Activated CD4-positive, CD25-positive, alpha-beta regulatory T cell (primary cell): ENCODE results near the gene QARS1.

Experiments
- DNase-seq, 4 experiments: peaks; one replicate each; lab custom pipeline; 2025; lab: John Stamatoyannopoulos, UW

The QARS1 gene

GRCh38 chr3:49104427-49105291 lies at the start of gene QARS1:
Gene QARS1, minus strand, starts transcription at chr3:49104757. Its CDS starts 24 bp downstream, at chr3:49104733.
- DNase-seq: peak; percentile 71 to 81 (median 74)

GRCh38 chr3:49153349-49153912 lies 48.9 kb upstream of the QARS1 start:
- DNase-seq: no peak

GRCh38 chr3:49151610-49152009 lies 47.1 kb upstream of the QARS1 start:
- no peak for DNase-seq

GRCh38 chr3:49148159-49148558 lies 43.6 kb upstream of the QARS1 start:
- DNase-seq: no peak

- no peak for DNase-seq
These were observed 35.5 kb upstream of the QARS1 start for GRCh38 chr3:49140080-49140479.

- DNase-seq: no peak
These were observed 30.9 kb upstream of the QARS1 start for GRCh38 chr3:49135499-49135898.

- no peak for DNase-seq
These were observed 30.1 kb upstream of the QARS1 start for GRCh38 chr3:49134471-49135265.

GRCh38 chr3:49133226-49133951 lies 28.8 kb upstream of the QARS1 start:
- DNase-seq: no peak

GRCh38 chr3:49132437-49133225 lies 28.1 kb upstream of the QARS1 start, which contains the start of gene LAMB2:
Gene LAMB2, minus strand, starts transcription at chr3:49133050. Its CDS starts 183 bp downstream, at chr3:49132867.
- no peak for DNase-seq

- DNase-seq: no peak
These were observed 27.5 kb upstream of the QARS1 start for GRCh38 chr3:49132073-49132436.

GRCh38 chr3:49131576-49131975 lies 27.0 kb upstream of the QARS1 start:
- DNase-seq: no peak

GRCh38 chr3:49131040-49131439 lies 26.5 kb upstream of the QARS1 start:
- DNase-seq: no peak

- DNase-seq: no peak
These were observed 20.6 kb upstream of the QARS1 start for GRCh38 chr3:49124991-49125670.

GRCh38 chr3:49124203-49124602 lies 19.6 kb upstream of the QARS1 start:
- DNase-seq: no peak

GRCh38 chr3:49123687-49124086 lies 19.1 kb upstream of the QARS1 start:
- DNase-seq: no peak

- no peak for DNase-seq
These were observed 18.5 kb upstream of the QARS1 start for GRCh38 chr3:49122886-49123545.

GRCh38 chr3:49122451-49122850 lies 17.9 kb upstream of the QARS1 start:
- DNase-seq: no peak

GRCh38 chr3:49122022-49122421 lies 17.5 kb upstream of the QARS1 start:
- DNase-seq: no peak

GRCh38 chr3:49121132-49121736 lies 16.7 kb upstream of the QARS1 start:
- no peak for DNase-seq
